Transverse colon (tissue), 4 donors: ENCODE measurements around the gene PTGR3. TPM values are rescaled to one million over a fixed set of nuclear protein-coding genes. Genes with fewer than 3 reads are reported as not detected.

Experiments
- DNase-seq: peaks from one replicate; pipeline ENCODE4 v3.0.0-alpha.2; 2019
- H3K27ac ChIP-seq, 4 donors: fragments of 200-600 bp; sonication (generic); 2 replicates each; pipeline ENCODE4 v1.5.1; 2016 to 2018; ENCODE audit warnings: inconsistent platforms in 4 of 4
- H3K27me3 ChIP-seq: fragments of 200-600 bp; sonication (generic); 2 replicates; pipeline ENCODE4 v1.5.1; 2017; ENCODE audit warnings: inconsistent platforms
- H3K36me3 ChIP-seq, 4 donors: fragments of 200-600 bp; sonication (generic); 2 replicates each; pipeline ENCODE4 v1.5.1; 2017 to 2019; ENCODE audit warnings: inconsistent platforms in 4 of 4
- H3K4me1 ChIP-seq, 4 donors: fragments of 200-600 bp; sonication (generic); 2 replicates each; pipeline ENCODE4 v1.5.1; 2017 to 2020; ENCODE audit warnings: inconsistent platforms in 4 of 4
- H3K4me3 ChIP-seq, 4 donors: fragments of 200-600 bp; sonication (generic); 1 replicate in 1 of 4; 2 replicates in 3 of 4; pipeline versions ENCODE4 v1.5.1 to v1.6.1; 2017 to 2019; ENCODE audit warnings: inconsistent platforms in 4 of 4
- H3K9me3 ChIP-seq, 2 donors: fragments of 200-600 bp; sonication (generic); 2 replicates each; pipeline ENCODE4 v1.5.1; 2017 to 2019; ENCODE audit warnings: inconsistent platforms in 2 of 2
- CTCF ChIP-seq, 5 experiments: fragments of 200-600 bp in 3 of 5; fragments of 450-650 bp in 2 of 5; sonication (generic) in 3 of 5; IDR thresholded peaks; 1 replicate in 2 of 5; 2 replicates in 3 of 5; pipeline ENCODE4 v1.5.1; 2016 to 2017; ENCODE audit warnings: antibody characterized with exemption in 5 of 5, inconsistent platforms in 3 of 5, mild to moderate bottlenecking in 2 of 5, moderate library complexity in 1 of 5
- EP300 ChIP-seq: sonication (generic); formaldehyde crosslinking; IDR thresholded peaks from one replicate; pipeline ENCODE4 v1.6.1; 2017; ENCODE audit warnings: antibody characterized with exemption, low read depth
- POLR2A ChIP-seq: fragments of 450-650 bp; IDR thresholded peaks from one replicate; pipeline ENCODE4 v1.6.1; 2016; ENCODE audit warnings: antibody characterized with exemption, mild to moderate bottlenecking, moderate library complexity
- POLR2AphosphoS5 ChIP-seq, 3 donors: sonication (generic); formaldehyde crosslinking; IDR thresholded peaks; one replicate each; pipeline ENCODE4 v1.6.1; 2016; ENCODE audit warnings: antibody characterized with exemption in 3 of 3
- WGBS, 2 donors: methylation state at CpG; one replicate each; pipeline ENCODE4 v1.1.5; 2018; ENCODE audit warnings: low coverage in 1 of 2; 5-methylcytosine and 5-hydroxymethylcytosine counted together
- in situ Hi-C, 4 donors: fragments of 200-750 bp; cut with MboI; loops; one replicate each; pipeline versions ENCODE4 v1.15.0 to v1.15.1; 2017; ENCODE audit warnings: low sequenced_read_pairs in 3 of 4, low pct_ligation_motif_present in 1 of 4, low pct_unique_long_range_greater_than_20kb in 1 of 4
- intact Hi-C: fragments of 100-400 bp; cut with DNase I; formaldehyde crosslinking; loops from one replicate; pipeline ENCODE4 v1.15.1; 2023; ENCODE audit warnings: low total_unique reads
- total RNA-seq, 4 donors: library from RNA; depleted of rRNA; stranded (reverse); fragments of >200 nt; gene quantifications; one replicate each; pipeline ENCODE4 v1.1.0, GENCODE V29; 2016

The PTGR3 gene
- total RNA-seq, 4 donors from 2014 or later, result 10.1 to 45.9 (median 23.4) TPM

DNA sequence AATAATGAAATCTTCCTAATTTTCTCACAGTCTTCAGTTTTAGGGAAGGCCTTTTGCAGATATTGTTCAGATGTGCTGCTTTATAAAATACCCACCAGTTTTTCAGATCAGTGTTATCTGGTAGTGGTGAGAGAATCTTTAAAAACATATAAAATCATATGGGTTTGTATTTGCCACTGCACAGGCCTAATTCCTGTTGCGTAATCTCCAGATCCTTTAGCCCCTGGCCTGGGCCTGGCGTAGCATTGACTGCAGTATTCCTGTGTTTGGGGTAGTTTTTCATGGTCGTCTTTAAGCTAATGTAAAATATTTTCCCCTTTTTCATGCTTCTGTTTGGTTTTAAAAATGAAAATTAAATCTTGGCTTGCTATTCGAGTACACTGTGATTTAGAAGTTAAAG, 44.8 kb upstream of the PTGR3 start:
- Histone ChIP-seq H3K27ac (peak overlapping the region in 1 of 4 donors; percentile 1), H3K27me3 (no peaks in the 10 kb centered on the region)
- intact Hi-C loops, result loop anchor here (10.0 kb wide), 1 partner anchor 49 kb away; the partner anchor contains the start of gene PTGR3

GRCh38 chr18:75253043-75253442, 44.1 kb upstream of the PTGR3 start:
- WGBS, 2 donors, result 86 to 88% methylated on average over 1 of the region's 1 CpG
- Histone ChIP-seq H3K27ac (peak overlapping the region in 1 of 4 donors; percentile 1), H3K4me3 (no peak overlapping the region), H3K9me3 (no peaks in the 10 kb centered on the region), H3K4me1 (peaks cover 6 to 37% (median 15%) of the 10 kb centered on the region in 4 donors), H3K36me3 (no peaks in the 10 kb centered on the region), H3K27me3 (no peaks in the 10 kb centered on the region)
- no peak for DNase-seq
- intact Hi-C loops (loop anchor here (10.0 kb wide), 1 partner anchor 48 kb away; the partner anchor contains the start of gene PTGR3), in situ Hi-C loops (no loop called here)
- TF ChIP-seq POLR2AphosphoS5 (IDR thresholded peaks at IDR 0.05) (no peak), CTCF (IDR thresholded peaks at IDR 0.05) (no peak), POLR2A (no peak), EP300 (no peak)

More for the DNA sequence above, 44.8 kb upstream of the PTGR3 start:
- Histone ChIP-seq H3K9me3 (no peaks in the 10 kb centered on the region), H3K36me3 (no peaks in the 10 kb centered on the region), H3K4me3 (no peak overlapping the region), H3K4me1 (peaks cover 1 to 30% (median 9%) of the 10 kb centered on the region in 4 donors)
- WGBS, 2 donors, result 75 to 94% methylated on average over 4 of the region's 4 CpGs
- in situ Hi-C loops, result no loop called here
- DNase-seq, result no peak
- no peak for TF ChIP-seq POLR2AphosphoS5 (IDR thresholded peaks at IDR 0.05)
- no peak for TF ChIP-seq POLR2A
- no peak for TF ChIP-seq EP300
- TF ChIP-seq CTCF (IDR thresholded peaks at IDR 0.05), result no peak

DNA sequence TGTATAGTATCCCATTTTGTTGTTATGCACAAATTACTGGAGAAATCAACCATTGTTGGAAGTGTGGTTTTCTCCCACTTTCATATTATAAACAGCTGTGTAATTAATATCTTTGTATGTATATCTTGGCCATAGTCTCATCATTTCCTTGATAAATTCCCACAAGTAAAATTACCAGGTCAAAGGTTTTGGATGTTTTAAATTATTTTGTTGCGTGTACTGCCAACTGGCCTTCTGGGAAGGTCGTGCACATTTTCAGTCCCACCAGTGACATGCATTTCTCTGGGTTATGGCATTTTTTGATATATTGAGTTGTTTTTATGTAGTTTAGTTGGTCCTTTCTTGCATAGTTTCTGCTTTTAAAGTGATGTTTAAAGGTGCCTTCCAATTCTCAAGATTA, 43.2 kb upstream of the PTGR3 start:
- Histone ChIP-seq H3K9me3 (no peaks in the 10 kb centered on the region), H3K27ac (no peak overlapping the region), H3K36me3 (no peaks in the 10 kb centered on the region), H3K4me3 (no peak overlapping the region), H3K4me1 (peaks cover 8 to 41% (median 16%) of the 10 kb centered on the region in 4 donors), H3K27me3 (no peaks in the 10 kb centered on the region)
- 72 to 100% methylated on average over 1 to 2 of the region's 2 CpGs for WGBS, 2 donors
- no peak for TF ChIP-seq POLR2A
- no peak for TF ChIP-seq EP300
- no peak for TF ChIP-seq POLR2AphosphoS5 (IDR thresholded peaks at IDR 0.05)
- no peak for TF ChIP-seq CTCF (IDR thresholded peaks at IDR 0.05)
- intact Hi-C loops, result loop anchor here (10.0 kb wide), 1 partner anchor 47 kb away; the partner anchor contains the start of gene PTGR3
- DNase-seq, result no peak
- in situ Hi-C loops, result no loop called here

DNA sequence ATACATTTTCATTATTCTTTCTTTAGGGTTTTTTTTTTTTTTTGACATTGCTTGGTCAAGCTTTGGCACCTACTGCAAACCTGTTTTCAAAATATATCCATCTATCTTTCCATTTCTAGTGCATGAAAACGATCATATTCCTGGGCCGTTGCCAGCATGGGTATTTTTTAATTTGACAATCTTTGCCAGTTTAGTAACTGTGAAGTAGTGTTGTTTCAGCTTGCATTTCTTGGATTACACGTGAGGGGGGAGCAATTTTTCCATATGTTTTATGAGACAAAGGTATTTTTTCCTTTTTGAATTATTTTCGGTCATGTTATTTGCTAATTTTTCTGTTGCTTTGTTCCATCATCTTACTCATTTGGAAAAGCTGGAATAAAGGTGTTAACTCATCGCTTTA, 42.5 kb upstream of the PTGR3 start:
- in situ Hi-C loops, result no loop called here

More for the DNA sequence above, 42.5 kb upstream of the PTGR3 start:
- DNase-seq, result no peak
- TF ChIP-seq POLR2A (no peak), POLR2AphosphoS5 (IDR thresholded peaks at IDR 0.05) (no peak), CTCF (IDR thresholded peaks at IDR 0.05) (no peak), EP300 (no peak)
- Histone ChIP-seq H3K36me3 (no peaks in the 10 kb centered on the region), H3K27ac (no peak overlapping the region), H3K9me3 (no peaks in the 10 kb centered on the region), H3K4me3 (no peak overlapping the region), H3K27me3 (no peaks in the 10 kb centered on the region), H3K4me1 (peaks cover 11 to 46% (median 21%) of the 10 kb centered on the region in 4 donors)
- WGBS, 2 donors, result 78 to 82% methylated on average over 4 to 5 of the region's 5 CpGs
- intact Hi-C loops, result loop anchor here (10.0 kb wide), 1 partner anchor 47 kb away; the partner anchor contains the start of gene PTGR3
